Brain microvascular endothelial cell (primary cell): ENCODE results near the gene ALKBH2.

ENCODE experiments used
- DNase-seq: peaks from one replicate; pipeline ENCODE4 v3.0.0-alpha.2; 2020
- H3K27ac ChIP-seq: fragments of 250-450 bp; sonication (Bioruptor Pico); 2 replicates; pipeline ENCODE4 v1.5.1; 2020; ENCODE audit warnings: mild to moderate bottlenecking, moderate library complexity
- H3K27me3 ChIP-seq: fragments of 250-450 bp; sonication (Bioruptor Pico); replicated peaks from 2 replicates; pipeline ENCODE4 v1.5.1; 2020; ENCODE audit warnings: mild to moderate bottlenecking
- H3K36me3 ChIP-seq: fragments of 250-450 bp; sonication (Bioruptor Pico); replicated peaks from 2 replicates; pipeline ENCODE4 v1.5.1; 2020; ENCODE audit warnings: mild to moderate bottlenecking
- H3K4me3 ChIP-seq: 2 replicates; pipeline ENCODE4 v1.5.1; 2011; ENCODE audit warnings: low read depth, mild to moderate bottlenecking, control low read depth, low read length, moderate library complexity
- CTCF ChIP-seq: IDR thresholded peaks from 2 replicates; pipeline ENCODE4 v1.5.1; 2011; ENCODE audit warnings: low read depth, mild to moderate bottlenecking, moderate library complexity, low read length, control low read depth, inconsistent platforms; ENCODE audit errors: missing control alignments
- in situ Hi-C: cut with HindIII; loops from 2 replicates; pipeline ENCODE4 v1.10.0; 2017; ENCODE audit warnings: low sequenced_read_pairs, low pct_ligation_motif_present

Gene ALKBH2

GRCh38 chr12:109099431-109100020 lies 6.3 kb upstream of the ALKBH2 start:
- no peak overlapping the region for H3K27ac ChIP-seq
- in situ Hi-C loops, result no loop called here
- no peak for TF ChIP-seq CTCF
- H3K27me3 ChIP-seq, result no peaks in the 10 kb centered on the region
- peaks cover 10% of the 10 kb centered on the region for H3K36me3 ChIP-seq
- DNase-seq, result no peak
- no peak overlapping the region for H3K4me3 ChIP-seq

GRCh38 chr12:109098651-109099050 lies 5.4 kb upstream of the ALKBH2 start:
- in situ Hi-C loops, result no loop called here
- Histone ChIP-seq H3K27ac (peak overlapping the region; percentile 36), H3K4me3 (peak overlapping the region; percentile 81), H3K36me3 (peaks cover 4% of the 10 kb centered on the region), H3K27me3 (no peaks in the 10 kb centered on the region)
- TF ChIP-seq CTCF, result no peak
- no peak for DNase-seq

GRCh38 chr12:109098183-109098604 lies 4.9 kb upstream of the ALKBH2 start:
- in situ Hi-C loops, result no loop called here
- Histone ChIP-seq H3K27me3 (no peaks in the 10 kb centered on the region), H3K36me3 (peaks cover 2% of the 10 kb centered on the region), H3K4me3 (peak overlapping the region; percentile 81), H3K27ac (peak overlapping the region; percentile 36)
- DNase-seq, result peak; percentile 34
- no peak for TF ChIP-seq CTCF

- in situ Hi-C loops, result no loop called here
- no peaks in the 10 kb centered on the region for H3K36me3 ChIP-seq
- no peak for TF ChIP-seq CTCF
- peak; percentile 94 for DNase-seq
- peak within 1 kb of the TSS; percentile 36 for H3K27ac ChIP-seq
- H3K27me3 ChIP-seq, result no peaks in the 10 kb centered on the region
- peak within 1 kb of the TSS; percentile 81 for H3K4me3 ChIP-seq
Observed at GRCh38 chr12:109097435-109098182, 4.3 kb upstream of the ALKBH2 start, which contains the start of gene UNG. Gene UNG (plus strand): TSS chr12:109097597. CDS start chr12:109097680, 83 bp downstream.

GRCh38 chr12:109097140-109097434 lies 3.8 kb upstream of the ALKBH2 start:
- DNase-seq, result no peak
- in situ Hi-C loops, result no loop called here
- TF ChIP-seq CTCF, result no peak
- Histone ChIP-seq H3K4me3 (peak overlapping the region; percentile 81), H3K27me3 (no peaks in the 10 kb centered on the region), H3K27ac (no peak overlapping the region), H3K36me3 (no peaks in the 10 kb centered on the region)
